ENCODE data around the gene RHBDD1. TPM values are rescaled to one million over a fixed set of nuclear protein-coding genes. Genes with fewer than 3 reads are reported as not detected.

RHBDD1 gene
- total RNA-seq, 4 donors from 2014 or later, result 19.5 to 91.5 (median 47.3) TPM

DNA sequence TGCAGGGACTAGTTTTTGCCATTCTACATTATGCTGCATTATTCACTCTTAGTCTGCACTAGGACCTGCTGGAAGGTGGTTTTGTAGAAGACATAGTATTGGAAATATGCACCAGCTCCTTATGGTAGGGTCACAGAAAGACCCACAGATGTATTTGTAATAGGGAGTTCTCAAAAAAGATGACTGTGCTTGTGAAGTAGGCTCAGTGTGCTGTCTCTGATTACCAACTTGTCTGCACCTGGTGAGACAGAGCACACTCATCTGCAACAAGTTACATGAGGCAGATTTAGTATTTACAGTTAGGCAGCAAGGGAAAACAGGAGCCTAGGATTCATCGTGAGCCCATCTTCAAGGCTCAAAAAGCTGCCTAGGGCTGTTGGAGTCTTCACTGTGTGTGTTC, 29.4 kb downstream of the RHBDD1 start:
- intact Hi-C loops (cut with DNase I; ENCODE audit: low total_unique reads), result no loop called here
- no peaks in the 10 kb centered on the region for H3K9me3 ChIP-seq
- H3K27me3 ChIP-seq, result no peaks in the 10 kb centered on the region
- TF ChIP-seq, protein P1, sequence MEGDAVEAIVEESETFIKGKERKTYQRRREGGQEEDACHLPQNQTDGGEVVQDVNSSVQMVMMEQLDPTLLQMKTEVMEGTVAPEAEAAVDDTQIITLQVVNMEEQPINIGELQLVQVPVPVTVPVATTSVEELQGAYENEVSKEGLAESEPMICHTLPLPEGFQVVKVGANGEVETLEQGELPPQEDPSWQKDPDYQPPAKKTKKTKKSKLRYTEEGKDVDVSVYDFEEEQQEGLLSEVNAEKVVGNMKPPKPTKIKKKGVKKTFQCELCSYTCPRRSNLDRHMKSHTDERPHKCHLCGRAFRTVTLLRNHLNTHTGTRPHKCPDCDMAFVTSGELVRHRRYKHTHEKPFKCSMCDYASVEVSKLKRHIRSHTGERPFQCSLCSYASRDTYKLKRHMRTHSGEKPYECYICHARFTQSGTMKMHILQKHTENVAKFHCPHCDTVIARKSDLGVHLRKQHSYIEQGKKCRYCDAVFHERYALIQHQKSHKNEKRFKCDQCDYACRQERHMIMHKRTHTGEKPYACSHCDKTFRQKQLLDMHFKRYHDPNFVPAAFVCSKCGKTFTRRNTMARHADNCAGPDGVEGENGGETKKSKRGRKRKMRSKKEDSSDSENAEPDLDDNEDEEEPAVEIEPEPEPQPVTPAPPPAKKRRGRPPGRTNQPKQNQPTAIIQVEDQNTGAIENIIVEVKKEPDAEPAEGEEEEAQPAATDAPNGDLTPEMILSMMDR (IDR thresholded peaks at IDR 0.05), result no peak
- no peak for TF ChIP-seq POLR2A (IDR thresholded peaks at IDR 0.05)
- H3K4me3 ChIP-seq, result no peak overlapping the region
- no peak overlapping the region for H3K27ac ChIP-seq
- no peaks in the 10 kb centered on the region for H3K4me1 ChIP-seq
- H3K36me3 ChIP-seq, result no peaks in the 10 kb centered on the region
- DNase-seq, result no peak

DNA sequence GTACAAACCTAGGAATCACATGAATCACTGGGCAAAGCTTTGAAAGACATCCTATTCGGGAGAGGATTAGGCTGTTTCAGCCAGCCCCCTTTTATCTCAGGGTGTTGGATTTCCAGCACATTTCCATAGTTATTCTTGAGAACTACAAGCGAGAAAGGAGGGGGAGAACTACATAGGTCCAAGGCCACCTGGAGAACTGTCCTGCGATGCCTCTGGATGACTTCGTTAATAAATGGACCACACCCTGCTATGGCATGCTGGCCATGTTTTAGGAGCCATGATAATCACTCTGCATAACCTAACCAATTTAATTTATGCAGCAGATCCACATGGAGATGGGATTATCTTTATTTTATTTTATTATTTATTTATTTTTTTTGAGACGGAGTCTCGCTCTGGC, 29.9 kb downstream of the RHBDD1 start:
- no peaks in the 10 kb centered on the region for H3K4me1 ChIP-seq
- no peaks in the 10 kb centered on the region for H3K36me3 ChIP-seq
- no peaks in the 10 kb centered on the region for H3K27me3 ChIP-seq
- no peak overlapping the region for H3K4me3 ChIP-seq
- no peak overlapping the region for H3K27ac ChIP-seq
- TF ChIP-seq, protein P1 (IDR thresholded peaks at IDR 0.05), result no peak
- TF ChIP-seq POLR2A (IDR thresholded peaks at IDR 0.05), result no peak
- DNase-seq, result no peak
- intact Hi-C loops (cut with DNase I; ENCODE audit: low total_unique reads), result no loop called here
- H3K9me3 ChIP-seq, result no peaks in the 10 kb centered on the region

DNA sequence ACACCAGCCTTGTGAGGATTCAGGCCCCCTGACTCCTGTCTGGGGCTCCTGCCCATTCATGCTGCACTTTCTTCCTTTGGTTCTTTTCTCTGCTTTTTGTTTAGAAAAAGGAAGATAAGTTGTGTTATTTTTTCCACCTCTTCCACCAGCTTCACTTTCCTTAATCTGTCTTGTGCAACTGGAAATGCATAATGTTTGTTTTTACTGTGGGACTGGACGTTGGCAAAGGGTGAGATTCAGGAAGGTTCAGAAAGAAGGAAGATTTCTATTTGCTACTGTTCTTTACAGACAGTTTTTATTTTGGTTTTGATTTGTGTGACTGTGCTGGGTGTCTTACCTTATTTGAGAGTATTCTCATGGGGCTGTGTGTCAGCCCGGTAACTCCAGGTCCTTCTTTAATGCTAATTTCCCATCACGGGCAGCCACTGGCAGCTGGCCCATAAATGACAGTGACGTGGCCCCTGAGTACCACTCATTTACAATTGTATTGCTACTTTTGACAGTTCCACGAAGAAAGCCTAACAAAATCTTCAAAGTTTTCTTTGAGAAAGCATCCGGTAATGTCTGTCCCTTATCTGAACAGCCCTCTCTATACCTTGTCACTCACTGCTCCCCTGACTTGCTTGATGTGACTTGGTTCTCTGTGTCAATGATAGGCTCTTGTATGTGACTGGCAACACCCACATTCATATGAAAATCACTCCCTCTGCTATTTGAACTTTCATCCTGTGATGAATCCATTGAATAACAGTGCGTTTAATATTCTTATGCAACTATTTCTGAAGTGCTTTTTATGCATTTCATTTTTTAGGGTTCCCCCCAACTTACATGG, 32.7 kb downstream of the RHBDD1 start:
- H3K36me3 ChIP-seq, result no peaks in the 10 kb centered on the region
- TF ChIP-seq POLR2A (IDR thresholded peaks at IDR 0.05), result no peak
- TF ChIP-seq, protein P1 (IDR thresholded peaks at IDR 0.05), result no peak
- no peak overlapping the region for H3K4me3 ChIP-seq
- no peaks in the 10 kb centered on the region for H3K27me3 ChIP-seq
- no peak for DNase-seq
- intact Hi-C loops (cut with DNase I; ENCODE audit: low total_unique reads), result no loop called here
- H3K4me1 ChIP-seq, result no peaks in the 10 kb centered on the region
- H3K27ac ChIP-seq, result no peak overlapping the region
- no peaks in the 10 kb centered on the region for H3K9me3 ChIP-seq

DNA sequence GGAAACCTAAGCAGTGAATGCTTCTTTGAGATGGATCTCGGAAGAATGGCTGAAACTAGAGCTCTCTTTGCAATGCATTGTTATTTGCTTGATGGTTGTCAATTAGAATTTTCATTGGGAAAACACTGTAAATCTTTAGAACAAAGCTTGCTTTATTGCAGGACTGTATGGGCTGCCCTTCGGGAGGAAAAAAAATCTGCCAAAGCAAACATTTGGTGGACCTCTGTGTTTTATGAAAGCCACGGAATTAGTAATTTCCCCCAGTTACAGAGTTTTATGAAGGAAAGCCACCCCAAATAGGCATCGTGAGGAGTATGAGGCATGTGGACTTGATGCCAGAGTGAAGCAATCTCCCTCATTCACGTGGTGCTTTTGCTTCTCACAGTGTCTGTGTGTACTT, 33.5 kb downstream of the RHBDD1 start:
- Histone ChIP-seq H3K4me3 (no peak overlapping the region), H3K27ac (no peak overlapping the region), H3K9me3 (no peaks in the 10 kb centered on the region), H3K4me1 (no peaks in the 10 kb centered on the region), H3K36me3 (no peaks in the 10 kb centered on the region), H3K27me3 (no peaks in the 10 kb centered on the region)
- TF ChIP-seq, protein P1 (IDR thresholded peaks at IDR 0.05), result no peak
- no peak for TF ChIP-seq POLR2A (IDR thresholded peaks at IDR 0.05)
- intact Hi-C loops (cut with DNase I; ENCODE audit: low total_unique reads), result no loop called here
- DNase-seq, result no peak

DNA sequence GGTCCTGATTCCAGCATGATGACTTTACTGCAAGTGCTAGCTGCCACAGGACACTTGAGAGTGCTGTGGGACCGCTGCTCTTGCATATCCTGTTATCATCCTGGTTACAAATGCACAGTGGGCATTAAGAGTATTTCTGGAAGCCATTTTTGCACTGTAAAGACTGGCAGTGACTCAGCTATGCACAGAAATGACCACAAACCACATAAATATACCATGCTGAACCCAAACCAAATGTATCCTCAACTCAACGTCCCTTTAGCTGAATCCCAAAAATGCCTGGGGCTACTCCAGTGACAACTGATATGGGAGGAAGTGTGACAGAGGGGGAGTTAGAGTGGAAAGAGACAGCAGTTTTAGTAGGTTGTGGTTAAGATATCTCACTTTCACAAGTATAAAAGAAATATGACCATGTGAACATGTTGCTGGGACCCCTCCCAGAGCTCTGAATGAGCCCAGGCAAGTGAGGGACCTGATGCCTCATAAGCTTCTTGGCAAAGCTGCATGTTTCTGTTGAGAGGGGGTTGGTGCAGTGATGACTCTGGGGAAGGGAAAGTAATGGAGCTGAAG, 37.3 kb downstream of the RHBDD1 start:
- Histone ChIP-seq H3K9me3 (no peaks in the 10 kb centered on the region), H3K4me1 (no peaks in the 10 kb centered on the region), H3K27ac (no peak overlapping the region), H3K36me3 (no peaks in the 10 kb centered on the region), H3K27me3 (no peaks in the 10 kb centered on the region), H3K4me3 (no peak overlapping the region)
- TF ChIP-seq, protein P1 (IDR thresholded peaks at IDR 0.05), result no peak
- TF ChIP-seq POLR2A (IDR thresholded peaks at IDR 0.05), result no peak
- DNase-seq, result no peak
- intact Hi-C loops (cut with DNase I; ENCODE audit: low total_unique reads), result no loop called here

Measured in uterus (tissue), 4 donors.